Activated CD8-positive, alpha-beta memory T cell treated with anti-CD3 and anti-CD28 coated beads, Interleukin-2, amount 50 U/mL, for 24 hours (primary cell): Measurements from ENCODE around the gene PCNX1.
"Not testable (repeated sequence)": the region's sequence is repeated elsewhere in the genome, so short reads cannot be mapped to it uniquely, and the experiment has no call there.

Experiments
- DNase-seq: peaks from one replicate; pipeline ENCODE4 v3.0.0-alpha.2; 2020; ENCODE audit errors: extremely low read depth

PCNX1 gene

DNA sequence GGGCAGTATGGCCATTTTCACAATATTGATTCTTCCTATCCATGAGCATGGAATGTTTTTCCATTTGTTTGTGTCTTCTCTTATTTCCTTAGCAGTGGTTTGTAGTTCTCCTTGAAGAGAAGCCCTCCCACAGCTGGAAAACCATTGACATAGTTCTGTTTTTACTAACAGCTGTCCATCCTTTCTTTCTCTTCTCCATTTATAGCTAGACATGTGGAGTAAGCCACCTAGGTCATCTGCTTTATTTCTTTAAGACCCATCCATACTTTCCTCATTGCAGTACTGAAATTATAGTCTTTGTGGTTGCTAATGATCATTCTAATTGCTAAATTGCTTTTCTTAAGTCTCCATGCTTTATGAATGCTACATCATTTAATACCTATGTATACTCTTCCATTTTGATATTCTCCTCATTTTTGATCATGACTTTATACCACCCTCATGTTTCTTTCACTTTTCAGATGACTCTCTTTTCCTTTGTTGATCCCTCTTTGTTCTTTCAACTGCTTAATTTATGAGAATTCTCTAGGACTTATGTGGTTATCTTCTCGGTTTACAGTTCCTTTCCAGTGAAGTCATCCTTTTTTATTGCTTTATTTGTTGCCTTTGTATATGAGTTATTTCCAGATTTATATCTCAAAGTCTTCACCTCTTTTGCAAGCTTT lies 114.2 kb downstream of the PCNX1 start:
- DNase-seq: no peak

DNA sequence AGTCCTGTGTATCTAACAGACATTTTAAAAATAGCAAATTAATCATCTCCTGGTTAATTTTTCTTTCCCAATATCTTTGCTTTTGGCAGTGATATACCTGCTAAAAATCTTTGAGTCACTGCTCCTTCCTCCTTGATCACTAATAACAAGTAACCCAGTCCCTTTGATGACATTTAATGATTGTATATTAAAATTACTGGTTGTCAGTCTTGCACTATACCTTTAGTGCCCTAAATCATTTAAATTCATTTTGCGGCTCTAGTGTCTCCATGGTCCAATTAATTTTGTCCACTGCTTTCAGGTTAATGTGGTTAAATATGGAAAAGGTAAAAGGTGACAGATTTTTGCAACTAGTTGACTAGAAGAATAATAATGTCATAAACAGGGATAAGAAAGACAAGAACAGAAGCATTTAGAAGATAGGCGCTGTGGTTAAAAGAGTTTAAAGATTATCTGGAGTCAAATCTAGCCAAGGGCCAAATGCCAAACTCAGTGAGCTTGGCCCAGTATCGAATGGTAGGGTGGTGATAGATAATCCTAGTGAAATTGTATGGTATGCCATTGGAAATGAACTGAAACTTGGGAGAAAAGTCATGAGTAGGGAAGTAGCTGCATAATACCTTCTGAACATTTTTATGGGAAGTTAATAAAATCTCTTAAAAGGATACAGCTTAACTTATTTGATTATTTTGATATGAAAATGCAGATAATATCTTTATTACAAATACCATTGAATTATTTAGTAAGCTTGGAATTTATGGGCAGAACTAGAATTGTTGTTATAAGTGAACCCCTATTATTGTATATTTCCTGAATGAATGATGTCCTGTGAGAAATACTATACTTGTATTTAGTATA lies 115.0 kb downstream of the PCNX1 start:
- DNase-seq: no peak

DNA sequence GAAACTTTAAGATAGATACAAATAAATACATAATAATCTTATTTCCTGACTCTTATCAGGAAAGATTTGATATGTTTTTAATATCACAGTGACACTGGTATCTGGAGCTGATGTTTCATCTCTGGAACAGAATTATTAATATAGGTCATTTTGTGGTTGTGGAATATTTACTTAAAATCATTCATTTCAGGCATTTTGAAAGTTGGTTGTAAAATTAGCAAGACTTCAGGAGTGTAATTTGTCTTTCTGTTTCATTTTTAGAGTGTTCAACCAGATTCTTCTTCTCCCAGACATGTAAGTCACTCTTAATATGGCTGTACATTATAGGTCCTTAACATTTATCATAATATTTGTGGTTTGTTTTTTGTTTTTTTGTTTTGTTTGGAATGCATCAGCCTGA lies 115.7 kb downstream of the PCNX1 start:
- DNase-seq: no peak

DNA sequence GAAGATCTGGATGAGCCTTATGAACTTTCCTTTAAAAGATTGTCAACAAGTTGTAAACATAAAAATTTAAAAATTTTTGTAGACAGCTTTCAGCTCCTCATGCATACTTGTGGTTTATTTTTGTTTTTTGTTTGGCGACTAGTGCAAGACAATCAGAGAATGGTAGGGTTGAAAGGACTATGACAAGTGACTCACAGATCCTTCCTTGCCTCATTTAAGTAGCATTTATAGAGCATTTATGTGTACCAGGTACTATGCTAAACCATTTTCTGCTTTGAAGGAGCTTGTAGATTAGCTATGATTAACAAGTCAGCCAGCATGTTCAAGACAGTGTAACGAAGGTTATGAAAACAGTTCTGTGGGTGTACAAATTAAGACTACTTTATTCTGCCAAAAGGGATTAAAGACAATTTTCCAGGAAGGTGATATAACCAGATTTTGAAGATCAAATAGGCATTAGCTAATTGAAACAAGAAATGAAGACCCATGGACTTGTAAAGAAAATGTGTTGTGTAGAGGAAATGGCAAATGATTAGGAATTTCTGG lies 122.0 kb downstream of the PCNX1 start:
- no peak for DNase-seq

DNA sequence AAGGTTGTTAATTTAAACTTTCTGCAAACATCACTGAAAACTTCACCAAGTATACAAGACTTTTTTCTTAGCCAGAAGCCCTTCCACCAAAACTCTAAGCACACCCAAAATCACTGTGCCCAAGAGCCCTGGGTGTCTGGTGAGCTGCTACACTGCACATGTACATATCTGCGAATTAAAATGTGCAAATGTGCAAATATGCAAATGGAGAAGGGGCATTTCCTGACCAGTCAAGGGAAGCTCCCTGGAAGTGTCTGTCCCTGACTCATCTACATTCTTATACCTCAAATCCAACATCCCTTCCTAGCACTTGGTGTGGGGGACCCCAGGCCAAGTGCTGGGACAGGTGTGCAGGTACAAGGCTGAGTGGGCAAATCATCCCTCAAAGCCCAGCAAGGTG lies 123.7 kb downstream of the PCNX1 start:
- DNase-seq: no peak

DNA sequence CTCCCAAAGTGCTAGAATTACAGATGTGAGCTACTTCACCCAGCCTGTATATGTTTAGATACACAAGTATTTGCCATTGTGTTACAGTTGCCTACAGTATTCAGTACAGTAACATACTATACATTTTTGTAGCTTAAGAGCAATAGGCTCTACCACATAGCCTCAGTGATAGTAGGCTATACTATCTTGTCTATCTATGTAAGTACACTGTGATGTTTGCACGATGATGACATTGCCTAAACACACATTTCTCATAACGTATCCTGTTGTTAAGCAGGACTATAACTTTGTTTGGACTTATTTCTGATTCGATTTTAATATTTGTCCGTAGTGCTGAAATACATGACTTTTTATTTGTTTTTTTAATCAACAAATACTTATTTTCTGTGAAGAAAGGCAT lies 129.2 kb downstream of the PCNX1 start:
- no peak for DNase-seq

DNA sequence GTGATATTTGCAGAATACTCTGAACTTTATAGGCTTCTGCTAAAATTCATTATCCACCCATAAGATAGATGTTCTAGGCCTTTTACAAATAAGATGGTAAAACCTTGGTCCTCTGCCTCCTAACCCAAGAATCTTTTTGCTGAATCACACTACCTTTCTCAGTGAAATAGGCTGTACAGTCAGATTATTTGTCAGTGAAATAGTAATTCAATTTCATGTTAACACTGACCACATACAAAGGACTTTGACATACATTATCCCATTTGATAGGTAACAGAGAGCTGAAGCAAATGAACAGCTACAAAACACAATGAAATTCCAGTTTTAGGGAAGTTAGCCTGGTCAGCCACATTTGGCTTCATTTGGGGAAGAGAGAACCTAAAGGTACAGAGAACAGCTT lies 141.1 kb downstream of the PCNX1 start:
- DNase-seq: no peak

DNA sequence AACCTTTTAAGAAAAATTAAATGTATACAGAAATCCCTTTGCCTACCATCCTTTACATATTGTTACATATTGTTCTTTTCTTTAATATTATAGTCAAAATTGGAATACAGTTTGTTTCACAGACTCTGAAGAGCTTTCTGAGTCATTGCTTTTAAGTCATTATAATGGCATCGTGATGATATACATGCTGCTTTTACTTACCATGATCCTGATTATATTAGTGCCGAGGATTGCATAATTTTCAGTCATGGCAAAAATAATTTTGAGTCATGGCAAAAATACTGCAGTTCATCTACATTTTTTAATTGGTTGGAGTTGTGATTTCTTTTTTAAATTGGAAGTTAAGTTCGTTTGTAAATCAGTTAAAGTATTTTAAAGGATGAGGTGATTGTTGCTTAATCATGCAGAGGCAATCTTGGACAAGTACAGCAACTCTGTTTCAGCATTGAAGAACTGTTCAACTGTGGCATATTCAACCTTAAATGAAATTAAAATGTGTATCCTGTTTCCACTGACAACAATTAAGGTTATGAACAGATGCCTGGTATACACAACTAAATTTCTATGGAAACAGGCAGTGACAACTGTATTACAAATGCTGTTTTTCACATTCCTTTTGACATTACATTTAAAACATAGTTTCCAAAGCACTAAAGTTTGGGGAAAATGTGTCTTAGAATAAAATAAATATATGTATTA lies 142.3 kb downstream of the PCNX1 start:
- DNase-seq: no peak

DNA sequence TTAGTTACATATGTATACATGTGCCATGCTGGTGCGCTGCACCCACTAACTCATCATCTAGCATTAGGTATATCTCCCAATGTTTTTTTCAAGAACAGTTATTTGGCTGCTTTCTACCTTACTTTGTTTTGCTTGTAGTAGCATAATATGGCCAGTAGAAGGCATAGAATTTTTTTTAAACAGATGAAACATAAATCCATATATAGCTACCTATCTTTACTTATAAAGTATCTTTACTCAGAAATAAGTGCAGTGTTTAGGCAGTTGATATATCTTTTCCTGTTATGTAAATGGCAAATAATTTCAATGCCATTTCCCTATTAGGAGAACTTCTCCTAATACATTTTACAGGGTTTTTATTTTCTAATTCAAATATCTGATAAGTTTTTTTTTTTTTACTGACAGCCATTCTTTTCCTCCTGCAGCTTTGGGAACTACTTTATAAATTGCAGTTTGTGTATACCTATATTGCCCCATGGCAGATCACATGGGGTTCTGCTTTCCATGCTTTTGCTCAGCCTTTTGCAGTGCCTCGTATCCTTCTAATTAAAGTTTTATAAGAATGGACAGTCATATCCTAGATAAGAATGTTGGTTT lies 143.1 kb downstream of the PCNX1 start:
- DNase-seq: no peak

DNA sequence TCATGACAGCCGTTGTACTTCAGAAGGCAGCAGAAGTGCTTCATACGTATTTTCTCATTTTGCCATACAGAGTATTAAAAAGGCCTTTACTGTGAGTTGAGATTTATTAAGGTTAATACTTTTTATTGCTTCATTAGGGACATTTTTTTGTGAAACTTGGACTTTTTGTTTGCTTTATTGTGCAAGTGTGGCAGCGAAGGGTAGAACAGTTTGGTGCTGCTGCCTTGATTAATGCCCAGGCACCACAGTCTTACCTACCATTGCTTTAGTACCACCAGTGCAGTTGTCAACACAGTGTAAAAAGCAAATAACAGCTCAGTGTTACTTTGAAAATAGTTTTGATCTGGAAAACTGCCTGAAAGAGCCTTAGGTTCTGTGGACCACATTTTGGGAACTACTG lies 147.4 kb downstream of the PCNX1 start:
- no peak for DNase-seq

DNA sequence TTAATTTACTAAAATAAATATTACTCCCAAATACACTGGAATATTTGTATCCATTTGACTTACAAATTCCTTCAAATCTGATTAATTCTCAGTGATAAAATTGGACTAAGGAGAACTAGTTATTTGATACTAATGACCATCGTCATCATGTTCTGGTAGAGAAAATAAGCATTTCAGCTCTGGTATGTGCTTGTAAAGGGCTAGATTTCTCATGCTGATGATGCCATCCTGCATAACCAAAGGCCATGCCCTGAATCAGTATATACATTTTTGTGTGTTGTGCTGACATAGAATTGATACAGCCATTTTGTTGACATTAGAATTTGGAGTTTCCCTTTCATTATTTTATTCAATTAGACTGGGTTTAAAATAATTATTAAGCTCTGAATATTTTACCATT lies 148.9 kb downstream of the PCNX1 start:
- no peak for DNase-seq

DNA sequence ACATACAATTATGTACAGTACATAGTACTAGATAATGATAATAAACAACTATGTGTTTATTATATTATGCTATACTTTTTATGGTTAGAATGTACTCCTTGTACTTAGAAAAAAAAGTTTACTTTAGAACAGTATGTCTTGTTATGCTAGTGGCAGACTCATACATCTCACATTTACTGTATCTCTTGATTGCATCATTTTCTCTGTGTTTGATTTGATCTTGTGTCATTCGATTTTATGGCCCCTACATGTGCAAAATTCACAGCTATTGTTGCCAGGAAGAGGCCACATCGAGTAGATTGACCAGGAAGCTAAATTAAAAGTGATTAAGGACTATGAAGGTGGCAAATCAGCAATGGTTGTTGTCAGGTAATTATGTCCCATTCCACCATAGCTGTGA lies 153.0 kb downstream of the PCNX1 start:
- DNase-seq: no peak

DNA sequence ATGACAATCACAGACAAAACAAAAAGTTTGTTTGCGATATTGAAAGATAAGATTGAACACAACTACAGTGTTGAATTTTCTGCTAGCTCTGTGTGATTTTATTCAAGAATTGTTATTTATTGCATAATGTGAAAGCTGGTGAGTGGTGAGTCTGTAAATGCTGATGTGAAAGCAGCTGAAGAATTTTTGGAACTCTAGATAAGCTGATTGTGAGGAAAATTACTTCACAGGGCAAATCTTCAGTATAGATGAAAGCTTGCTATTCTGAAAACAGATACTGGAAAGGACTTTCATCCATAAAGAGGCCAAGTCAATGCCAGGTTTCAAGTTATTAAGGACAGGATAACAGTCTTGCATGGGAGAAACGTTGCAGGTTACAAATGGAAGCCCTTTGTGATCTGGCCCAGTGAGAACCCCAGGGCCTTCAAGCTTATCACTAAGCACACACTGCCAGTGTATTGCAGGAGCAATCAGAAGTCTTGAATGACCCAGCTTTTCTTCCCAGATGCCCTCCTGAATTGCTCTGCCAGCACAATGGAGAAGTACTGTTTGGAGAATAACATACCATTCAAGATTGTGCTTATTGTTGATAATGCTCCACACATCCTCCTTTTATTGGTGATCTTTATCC lies 153.7 kb downstream of the PCNX1 start:
- no peak for DNase-seq

DNA sequence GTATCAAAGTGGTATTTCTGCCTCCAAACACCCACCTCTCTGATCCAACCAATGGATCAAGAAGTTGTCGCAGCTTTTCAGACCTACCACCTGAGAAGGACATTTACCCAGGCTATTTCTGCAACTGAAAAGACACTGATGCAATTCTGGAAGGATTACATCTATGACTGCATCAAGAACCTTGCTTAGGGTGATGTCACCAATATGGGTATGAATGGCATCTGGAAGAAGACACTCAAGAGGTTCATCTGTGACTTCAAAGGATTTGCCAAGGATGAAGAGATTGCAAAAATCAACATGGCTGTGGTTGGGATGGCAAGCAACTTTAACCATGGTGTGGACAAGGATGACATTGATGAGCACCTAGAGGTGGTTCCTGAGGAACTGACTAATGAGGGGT lies 154.2 kb downstream of the PCNX1 start:
- no peak for DNase-seq

DNA sequence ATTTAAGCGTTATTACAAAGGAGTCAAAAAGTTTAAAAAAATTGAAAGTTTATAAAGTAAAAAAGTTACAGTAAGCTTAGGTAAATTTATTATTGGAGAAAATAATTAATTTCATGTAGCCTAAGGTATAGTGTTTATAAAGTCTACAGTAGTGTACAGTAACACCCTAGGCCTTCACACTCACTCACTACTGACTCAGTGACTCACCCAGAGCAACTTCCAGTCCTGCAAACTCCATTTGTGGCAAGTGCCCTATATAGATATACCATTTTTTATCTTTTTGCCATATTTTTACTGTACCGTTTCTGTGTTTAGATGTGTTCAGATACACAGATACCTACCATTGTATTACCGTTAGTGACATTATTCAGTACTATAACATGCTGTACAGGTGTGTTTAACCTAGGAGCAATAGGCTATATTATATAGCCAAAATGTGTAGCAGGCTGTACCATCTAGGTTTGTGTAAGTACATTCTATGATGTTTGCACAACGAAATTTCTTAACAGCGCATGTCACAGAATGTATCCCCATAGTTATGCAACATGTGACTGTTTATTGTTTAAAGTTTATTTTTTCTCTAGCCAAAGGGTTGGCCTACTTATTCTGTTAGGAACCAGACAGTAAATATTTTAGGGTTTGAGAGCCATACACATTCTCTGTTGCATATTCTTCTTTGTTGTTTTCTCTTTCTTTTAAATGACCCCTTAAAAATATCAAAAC lies 155.5 kb downstream of the PCNX1 start:
- no peak for DNase-seq

DNA sequence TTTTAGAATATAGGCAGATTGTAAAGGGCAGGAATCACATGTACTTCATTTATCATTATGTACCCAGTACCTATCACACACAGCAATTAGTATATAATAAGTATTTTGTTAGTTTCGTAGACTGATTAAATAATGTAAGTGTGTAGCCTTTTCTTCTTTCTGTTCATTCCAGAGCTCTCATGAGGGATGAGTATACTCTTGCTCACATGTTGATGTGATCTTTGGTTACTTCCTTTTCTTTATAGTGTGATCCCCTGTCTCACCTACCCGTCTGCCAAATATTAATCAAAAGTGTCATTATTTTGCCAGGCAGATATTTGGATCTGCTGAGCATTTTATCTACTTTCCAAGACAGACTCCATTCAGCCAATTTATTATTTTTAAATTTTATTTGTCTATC lies 156.1 kb downstream of the PCNX1 start:
- no peak for DNase-seq

DNA sequence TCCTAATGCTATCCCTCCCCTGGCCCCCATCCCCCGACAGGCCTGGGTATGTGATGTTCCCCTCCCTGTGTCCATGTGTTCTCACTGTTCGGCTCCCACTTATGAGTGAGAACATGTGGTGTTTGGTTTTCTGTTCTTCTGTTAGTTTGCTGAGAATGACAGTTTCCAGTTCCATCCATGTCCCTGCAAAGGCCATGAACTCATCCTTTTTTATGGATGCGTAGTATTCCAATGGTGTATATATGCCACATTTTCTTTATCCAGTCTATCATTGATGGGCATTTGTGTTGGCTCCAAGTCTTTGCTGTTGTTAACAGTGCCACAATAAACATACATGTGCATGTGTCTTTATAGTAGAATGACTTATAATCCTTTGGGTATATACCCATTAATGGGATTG lies 157.5 kb downstream of the PCNX1 start:
- DNase-seq: not testable (repeated sequence)

DNA sequence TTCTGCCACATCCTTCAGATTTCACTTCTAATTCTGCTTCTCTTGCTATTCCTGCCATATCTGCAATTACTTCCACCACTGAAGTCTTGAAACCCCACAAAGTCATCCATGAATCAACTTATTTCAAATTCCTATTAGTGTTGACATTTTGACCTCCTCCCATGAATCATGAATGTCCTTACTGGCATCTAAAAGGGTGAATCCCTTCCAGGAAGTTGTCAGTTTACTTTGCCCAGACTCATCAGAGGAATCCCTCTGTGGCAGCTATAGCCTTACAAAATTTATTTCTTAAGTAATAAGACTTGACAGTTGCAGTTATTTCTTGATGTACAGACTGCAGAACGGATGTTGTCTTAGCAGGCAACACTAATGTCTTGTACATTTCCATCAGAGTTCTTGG lies 162.9 kb downstream of the PCNX1 start:
- DNase-seq: no peak

DNA sequence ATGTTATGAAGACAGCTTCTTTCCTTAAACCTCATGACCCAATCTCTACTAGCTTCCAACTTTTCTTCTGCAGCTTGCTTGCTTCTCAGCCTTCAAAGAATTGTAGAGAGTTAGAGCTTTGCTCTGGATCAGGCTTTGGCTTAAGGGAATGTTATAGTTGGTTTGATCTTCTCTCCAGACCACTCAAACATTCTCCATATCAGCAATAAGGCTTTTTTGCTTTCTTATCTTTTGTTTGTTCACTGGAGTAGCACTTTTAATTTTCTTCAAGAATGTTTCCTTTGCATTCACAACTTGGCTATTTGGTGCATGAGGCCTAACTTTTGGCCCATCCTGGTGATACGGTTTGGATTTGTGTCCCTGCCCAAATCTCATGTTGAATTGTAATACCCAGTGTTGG lies 163.8 kb downstream of the PCNX1 start:
- no peak for DNase-seq

DNA sequence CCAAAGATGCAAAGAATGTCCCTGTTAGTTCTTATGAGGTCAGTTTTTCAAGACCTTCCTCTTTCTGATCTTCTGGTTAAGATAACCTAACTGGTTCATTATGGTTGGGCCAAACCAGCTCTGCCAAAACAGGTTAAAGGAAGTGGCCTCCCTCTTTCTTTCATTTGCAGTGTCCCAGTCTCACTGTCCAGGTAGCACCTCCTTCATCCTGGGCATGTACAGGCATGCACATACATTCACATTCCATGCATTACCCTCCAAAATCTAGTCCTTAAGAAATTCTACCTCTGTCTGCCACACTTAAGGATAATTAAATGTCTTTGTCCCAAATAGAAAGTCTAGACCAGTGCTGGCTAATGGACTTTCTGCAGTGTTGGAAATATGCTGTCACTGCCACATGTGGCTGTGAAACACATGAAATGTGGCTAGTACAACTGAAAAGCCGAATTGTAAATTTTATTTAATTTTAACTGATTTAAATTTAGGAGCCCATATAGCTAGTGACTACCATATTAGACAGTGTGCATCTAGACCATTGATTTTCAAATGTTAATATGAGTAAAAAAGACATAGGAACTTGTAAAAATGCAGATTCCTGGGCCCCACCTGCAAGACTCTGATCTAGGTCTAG lies 169.3 kb downstream of the PCNX1 start:
- DNase-seq: no peak

DNA sequence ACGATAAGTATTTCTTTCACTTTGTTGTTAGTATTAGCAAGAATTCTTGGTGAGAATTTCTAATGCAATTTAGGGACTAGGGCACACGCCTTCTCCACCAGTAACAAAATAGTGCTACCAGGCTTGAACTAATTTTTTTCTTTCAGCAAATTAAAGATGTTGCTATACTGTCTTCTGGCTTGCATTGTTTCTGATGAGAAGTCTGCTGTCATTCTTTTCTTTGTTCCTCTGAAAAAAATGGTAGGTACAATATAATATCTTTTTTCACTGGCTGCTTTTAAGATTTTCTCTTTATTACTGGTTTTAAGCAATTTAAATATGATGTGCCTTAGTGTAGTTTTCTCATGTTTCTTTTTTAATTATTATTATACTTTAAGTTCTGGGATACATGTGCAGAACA lies 171.2 kb downstream of the PCNX1 start:
- DNase-seq: no peak
